GM19438 (cell line): Measurements from ENCODE around the gene CD79A.

ENCODE experiments used
- ATAC-seq: cut with Tn5 transposase; IDR thresholded peaks from one replicate; pipeline ENCODE4 v1.9.1; 2021; ENCODE audit warnings: low read depth; ENCODE audit not compliant: unreplicated experiment

Gene CD79A

DNA sequence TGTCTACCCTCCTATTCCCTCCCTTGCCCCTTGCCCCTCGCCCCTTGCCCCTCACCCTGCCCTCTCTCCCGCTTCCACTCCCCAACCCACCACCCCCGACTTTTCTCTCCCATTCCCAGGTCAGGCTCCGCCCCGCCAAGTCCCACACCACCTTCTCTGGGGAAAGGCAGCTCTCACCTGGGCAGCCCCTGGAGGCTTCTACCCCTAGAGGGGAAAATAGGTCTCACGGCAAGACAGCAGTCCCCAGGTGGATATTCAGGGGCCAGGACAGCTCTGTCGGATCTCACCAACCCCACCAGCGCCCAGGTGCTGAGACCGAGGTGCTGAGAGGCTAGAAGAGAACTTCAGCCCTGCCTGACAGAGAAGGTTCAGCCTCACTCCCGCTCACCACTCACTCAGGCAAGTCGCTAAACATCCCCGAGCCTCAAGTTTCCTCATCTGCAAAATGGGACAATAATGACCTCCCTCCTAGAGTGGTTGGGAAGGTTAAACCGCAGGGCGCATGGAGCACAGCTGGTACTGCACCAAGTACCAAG lies 52.5 kb downstream of the CD79A start:
- no peak for ATAC-seq

DNA sequence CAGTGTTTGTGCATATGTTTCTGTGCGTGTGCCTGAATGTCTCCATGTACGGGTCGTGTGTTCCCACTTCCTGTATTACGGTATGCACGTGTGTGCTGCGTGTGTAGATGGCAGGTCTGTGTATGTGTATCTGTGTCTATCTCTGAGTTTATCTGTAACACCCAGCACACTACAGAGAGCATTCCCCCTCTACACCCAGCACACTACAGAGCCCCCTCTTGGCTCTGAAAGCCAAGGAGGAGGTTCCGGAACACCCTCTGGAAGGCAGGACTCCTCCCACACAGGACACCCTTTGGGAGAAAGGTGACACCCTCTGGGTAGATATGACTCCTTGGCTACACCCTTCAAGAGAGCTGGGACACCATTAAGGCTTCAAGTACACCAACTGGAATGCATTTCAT lies 53.2 kb downstream of the CD79A start:
- no peak for ATAC-seq
